ENCODE results near the gene ISM1.
A peak's percentile ranks its signal among the peaks of the same experiment; 100 is the strongest.

ISM1 gene

GRCh38 chr20:13284830-13285229 lies 63.8 kb downstream of the ISM1 start:
- DNase-seq: no peak

DNA sequence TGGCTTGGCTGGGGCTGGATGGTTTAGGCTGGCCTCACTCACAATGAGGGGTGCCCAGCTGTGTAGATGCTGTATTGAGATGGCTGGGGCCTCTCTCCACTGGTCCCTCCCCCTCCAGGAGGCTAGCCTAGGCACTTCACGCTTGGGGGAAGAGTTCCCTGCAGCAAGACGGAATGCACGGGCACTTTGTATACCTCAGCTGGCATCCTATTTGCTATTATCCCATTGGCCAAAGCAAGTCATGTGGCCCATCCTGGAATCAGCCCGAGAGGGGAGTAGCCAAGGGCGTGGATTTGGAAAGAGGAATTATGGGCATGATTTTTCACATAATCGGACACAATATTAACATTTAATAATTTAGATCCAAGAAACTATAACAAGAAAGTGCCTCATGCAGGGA lies 64.3 kb downstream of the ISM1 start:
- no peak for DNase-seq

- DNase-seq: no peak
These were observed 65.0 kb downstream of the ISM1 start for GRCh38 chr20:13286052-13286451.

- DNase-seq: no peak
These were observed 65.5 kb downstream of the ISM1 start for GRCh38 chr20:13286607-13287006.

GRCh38 chr20:13288357-13288756 lies 67.3 kb downstream of the ISM1 start:
- DNase-seq: no peak

DNA sequence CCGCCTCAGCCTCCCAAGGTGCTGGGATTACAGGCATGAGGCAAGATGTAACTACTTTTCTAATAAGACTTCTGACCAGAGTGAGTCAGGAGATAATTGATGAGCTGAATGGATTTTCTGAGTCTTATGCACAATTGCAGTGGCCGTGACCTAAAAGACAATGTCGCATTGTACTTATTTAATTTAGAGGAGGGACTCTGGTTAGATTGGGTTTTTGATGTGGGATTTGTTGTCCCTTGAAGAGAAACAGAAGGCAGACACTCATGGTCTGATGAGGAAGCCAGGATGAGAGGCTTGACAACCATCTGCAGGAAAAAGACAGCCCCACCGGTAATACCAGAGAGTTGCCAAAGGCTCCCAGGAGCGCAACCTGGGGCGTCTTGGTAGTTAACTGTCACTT lies 68.0 kb downstream of the ISM1 start:
- no peak for DNase-seq

- DNase-seq: no peak
These were observed 69.7 kb downstream of the ISM1 start for GRCh38 chr20:13290724-13291123.

- DNase-seq: no peak
These were observed 70.1 kb downstream of the ISM1 start for GRCh38 chr20:13291157-13291556.

DNA sequence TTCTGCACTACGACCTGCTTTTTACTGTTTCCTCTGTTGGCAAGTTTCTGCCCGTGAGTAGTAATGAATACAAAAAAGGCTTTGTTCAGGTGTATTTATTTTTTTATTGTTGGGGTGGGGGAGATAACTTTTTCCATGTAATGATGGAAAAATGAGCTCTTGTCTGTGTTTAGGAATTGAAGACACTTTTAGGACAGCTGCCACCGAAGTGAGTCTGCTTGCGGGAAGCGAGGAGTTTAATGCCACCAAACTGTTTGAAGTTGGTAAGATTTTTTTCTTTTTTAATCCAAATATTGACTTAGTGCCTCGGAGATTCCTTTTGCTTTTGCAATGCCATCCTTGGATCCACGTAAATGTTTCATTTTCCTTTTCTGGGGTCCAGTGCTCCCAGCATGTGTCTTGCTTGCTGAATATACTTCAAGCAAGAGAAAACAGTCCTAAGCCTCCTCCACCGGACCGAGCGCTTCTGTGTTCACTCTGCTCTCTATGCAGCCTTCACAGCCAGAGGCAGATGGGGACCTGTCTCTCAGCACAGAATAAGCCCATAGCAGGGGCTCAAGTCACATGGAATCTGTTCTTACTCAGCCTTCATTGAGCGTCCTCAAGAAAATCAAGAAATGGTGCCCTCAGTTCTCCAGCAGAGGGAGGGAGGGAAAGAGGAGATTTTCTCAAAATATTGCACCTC lies 71.3 kb downstream of the ISM1 start:
- no peak for DNase-seq

DNA sequence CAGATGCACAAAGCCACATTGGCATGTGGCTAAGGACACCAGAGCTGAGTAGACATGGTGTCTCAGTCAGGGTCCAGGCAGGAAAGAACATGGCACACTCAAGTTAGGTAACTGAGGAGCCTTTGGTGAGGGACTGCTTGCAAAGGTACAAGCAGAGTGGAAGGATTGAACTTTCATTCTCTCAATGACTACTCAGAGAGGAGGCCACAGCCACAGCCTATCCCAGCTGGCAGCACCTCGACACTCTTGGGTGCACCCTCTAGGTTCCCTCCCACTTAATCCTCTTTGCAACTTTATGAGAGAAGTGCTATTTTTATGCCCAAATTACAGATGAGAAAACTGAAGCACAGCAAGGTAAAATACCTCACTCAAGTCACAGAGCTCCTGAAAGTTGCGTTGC lies 73.4 kb downstream of the ISM1 start:
- no peak for DNase-seq

DNA sequence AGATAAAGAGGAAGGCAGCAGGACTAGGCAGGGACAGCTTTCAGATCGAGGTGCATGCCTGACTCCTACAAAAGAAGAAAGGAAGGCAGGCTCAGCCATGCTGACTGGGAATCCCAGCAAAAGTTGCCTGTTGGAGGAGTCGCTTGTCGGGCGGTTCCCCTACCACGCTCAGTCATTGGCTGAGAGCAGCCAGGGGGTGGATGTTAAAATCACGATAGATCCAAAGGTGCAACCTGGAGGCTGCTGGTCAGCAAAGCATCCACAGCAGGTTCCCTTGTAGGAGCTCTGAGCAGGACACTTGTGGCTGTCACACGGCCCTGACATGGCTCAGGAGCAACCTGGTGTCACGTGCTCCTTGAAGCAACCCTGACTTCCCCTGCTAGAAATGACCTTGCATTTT lies 74.6 kb downstream of the ISM1 start:
- no peak for DNase-seq

- DNase-seq: no peak
These were observed 75.0 kb downstream of the ISM1 start for GRCh38 chr20:13296070-13296469.

DNA sequence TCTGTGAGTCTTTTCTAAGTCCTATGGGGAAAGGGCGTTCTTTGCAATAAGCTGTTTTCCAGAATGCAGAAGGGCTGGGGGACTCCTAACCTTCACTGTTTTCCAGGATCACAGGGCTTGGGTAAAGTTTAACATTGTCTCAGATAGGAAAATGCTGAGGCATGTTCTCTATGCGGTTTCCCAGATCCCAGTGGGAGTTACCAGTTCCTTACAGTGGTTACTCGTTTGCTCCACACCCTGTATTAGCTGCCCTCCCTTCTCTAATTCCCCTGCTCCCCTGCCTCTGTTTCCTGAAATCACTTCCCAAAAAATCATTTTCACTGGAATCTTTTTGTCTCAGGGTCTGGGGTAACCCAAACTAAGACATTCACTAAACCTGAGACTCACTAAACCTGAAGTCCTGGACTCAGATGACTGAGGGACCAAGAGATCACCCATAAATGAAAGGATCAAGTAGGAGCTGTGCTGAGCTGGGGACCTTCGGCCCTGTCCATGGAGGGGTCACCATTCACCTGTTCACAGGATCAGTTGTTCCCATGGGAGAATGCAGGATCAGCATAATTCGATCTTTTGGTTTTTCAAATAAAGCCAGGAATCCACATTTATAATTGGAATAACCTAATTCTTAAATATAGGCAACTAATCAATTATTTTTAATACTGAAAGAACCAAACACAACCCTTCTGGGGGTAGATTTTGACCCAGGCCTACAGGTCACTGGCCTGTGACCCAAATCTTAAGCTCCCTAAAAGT lies 76.2 kb downstream of the ISM1 start:
- DNase-seq: no peak

DNA sequence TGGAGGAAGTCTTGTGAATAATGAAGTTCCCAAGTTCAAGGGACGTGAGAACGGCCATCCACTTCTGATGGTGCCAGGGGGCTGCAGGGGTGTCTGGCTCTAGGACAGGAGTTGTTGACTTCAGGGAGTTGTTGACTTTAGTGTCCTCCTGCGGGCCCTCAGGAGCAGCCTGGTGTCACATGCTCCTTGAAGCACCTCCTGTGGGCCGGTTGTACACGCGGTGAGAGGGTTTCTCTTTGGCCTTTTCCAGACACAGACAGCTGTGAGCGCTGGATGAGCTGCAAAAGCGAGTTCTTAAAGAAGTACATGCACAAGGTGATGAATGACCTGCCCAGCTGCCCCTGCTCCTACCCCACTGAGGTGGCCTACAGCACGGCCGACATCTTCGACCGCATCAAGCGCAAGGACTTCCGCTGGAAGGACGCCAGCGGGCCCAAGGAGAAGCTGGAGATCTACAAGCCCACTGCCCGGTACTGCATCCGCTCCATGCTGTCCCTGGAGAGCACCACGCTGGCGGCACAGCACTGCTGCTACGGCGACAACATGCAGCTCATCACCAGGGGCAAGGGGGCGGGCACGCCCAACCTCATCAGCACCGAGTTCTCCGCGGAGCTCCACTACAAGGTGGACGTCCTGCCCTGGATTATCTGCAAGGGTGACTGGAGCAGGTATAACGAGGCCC lies 77.8 kb downstream of the ISM1 start:
- DNase-seq: no peak

DNA sequence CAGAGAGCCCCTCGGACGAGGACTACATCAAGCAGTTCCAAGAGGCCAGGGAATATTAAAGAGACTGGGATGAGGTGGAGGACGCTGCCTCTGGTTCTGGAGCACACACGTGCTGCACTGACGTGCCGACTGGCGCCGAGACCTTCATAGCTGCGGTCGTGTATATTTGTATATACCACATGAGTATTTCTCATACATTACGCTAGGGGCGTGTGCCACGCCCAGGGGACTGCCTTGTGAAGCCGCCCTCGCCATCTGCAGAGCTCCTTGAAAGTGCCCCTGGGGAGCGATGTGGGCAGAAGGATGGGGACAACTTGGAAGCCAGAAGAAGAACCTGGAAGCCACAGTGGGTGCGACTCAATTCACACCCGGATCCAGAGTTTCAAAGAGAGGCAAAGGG lies 78.3 kb downstream of the ISM1 start:
- DNase-seq: no peak

DNA sequence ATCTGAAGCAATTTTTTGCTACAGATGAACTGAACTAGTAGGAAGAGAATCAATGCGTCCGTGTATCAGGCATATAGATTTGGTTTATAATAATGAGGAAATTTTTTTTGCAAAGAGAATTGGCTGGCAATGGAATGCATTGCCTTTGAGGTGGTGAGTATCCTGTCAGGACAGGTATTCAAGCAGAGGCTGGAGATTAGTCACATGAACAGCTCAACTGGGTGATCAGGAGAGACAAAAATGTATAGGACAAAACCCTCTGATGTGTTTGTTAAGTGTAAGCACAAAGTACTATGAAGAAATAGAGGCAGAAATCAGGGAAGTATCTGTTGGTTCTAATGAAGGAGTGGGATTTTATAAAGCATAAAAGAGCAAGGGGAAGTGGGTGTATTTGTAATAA lies 80.5 kb downstream of the ISM1 start:
- no peak for DNase-seq

GRCh38 chr20:13302647-13303450 lies 81.8 kb downstream of the ISM1 start:
- peak; percentile 45 for DNase-seq

DNA sequence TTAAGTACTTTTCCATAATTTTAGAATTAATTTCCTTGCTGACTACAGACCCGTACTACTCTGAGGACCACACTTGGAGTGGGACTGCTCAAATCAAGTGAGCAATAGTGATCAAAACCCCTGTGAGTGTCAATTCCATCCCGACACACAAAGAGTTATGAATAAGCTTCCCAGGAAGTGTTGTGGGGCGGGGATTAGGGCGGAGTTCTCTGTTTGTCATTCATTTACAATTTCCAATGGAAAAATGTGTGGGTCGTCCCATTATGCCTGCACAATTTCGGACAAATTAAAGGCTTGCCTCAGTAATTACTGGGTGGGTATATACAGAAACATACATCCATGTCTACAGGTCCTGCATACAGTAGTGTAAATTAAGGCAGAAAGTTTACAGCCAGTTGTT lies 84.2 kb downstream of the ISM1 start:
- DNase-seq: no peak

DNA sequence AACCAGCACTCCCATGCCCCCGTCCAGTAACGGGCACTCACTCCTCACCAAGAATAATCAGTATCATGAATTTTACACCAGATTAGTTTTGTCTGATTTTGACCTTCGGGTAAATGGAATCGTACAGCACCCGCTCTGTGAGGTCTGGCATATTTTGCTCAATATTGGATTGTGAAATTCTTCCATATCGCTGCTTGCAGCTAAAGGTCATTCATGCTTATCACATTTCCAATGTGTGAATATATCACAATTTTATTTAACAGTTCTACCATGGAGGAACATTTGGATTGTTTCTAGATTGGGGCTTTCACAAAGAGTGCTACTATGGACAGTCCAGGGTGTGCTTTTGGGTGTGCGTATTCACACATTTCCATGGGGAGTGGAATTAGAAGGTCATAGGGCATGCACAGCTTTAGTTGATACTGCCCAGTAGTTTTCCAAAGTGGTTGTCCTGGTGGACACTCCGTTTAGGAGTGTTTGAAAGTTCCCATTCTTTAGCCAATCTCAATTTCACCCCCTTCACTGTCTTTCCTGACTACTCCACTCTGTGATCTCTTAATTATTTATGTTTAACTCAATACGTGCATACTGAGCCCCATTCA lies 86.6 kb downstream of the ISM1 start:
- no peak for DNase-seq

DNA sequence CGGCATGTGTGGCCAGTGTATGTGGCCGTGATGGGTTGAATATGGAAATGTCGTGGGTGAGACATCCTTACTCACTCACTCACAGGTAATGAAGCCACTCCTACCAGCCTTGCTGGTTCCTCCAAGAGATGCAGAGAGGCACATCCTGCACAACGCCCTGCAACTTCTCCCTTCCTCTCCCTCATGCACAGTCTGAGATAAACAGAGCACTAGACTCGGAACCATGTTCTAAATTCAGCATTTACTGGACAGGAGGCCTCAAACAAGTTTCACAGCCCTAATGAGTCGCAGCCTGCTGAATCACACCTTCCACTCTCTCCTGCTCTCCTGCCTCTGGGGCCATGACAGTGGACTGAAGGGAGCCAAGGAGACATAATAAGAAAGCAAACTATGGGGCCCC lies 91.2 kb downstream of the ISM1 start:
- no peak for DNase-seq

- DNase-seq: no peak
These were observed 92.1 kb downstream of the ISM1 start for GRCh38 chr20:13313201-13313600.

GRCh38 chr20:13317439-13317838 lies 96.4 kb downstream of the ISM1 start:
- no peak for DNase-seq
